ENCODE measurements around the gene PPP2R5E. TPM values are rescaled to one million over a fixed set of nuclear protein-coding genes. Genes with fewer than 3 reads are reported as not detected.

PPP2R5E gene
- total RNA-seq, 1 experiment from 2014 or later, result 45.0 TPM

GRCh38 chr14:63475761-63476160, 67.4 kb downstream of the PPP2R5E start:
- Histone ChIP-seq H3K27me3 (ENCODE audit: insufficient read depth, low read length) (no peaks in the 10 kb centered on the region), H3K79me2 (ENCODE audit: insufficient read depth, low read length) (peaks cover 79% of the 10 kb centered on the region), H3K9ac (ENCODE audit: low read length) (no peak overlapping the region), H3K9me2 (ENCODE audit: insufficient read depth) (no peaks in the 10 kb centered on the region), H3K4me2 (ENCODE audit: low read length) (no peak overlapping the region), H3K36me3 (ENCODE audit: control insufficient read depth in 1 of 2, insufficient read depth in 2 of 2, low read length in 2 of 2) (no peaks in the 10 kb centered on the region), H3K9me3 (ENCODE audit: control insufficient read depth in 1 of 2, insufficient read depth in 1 of 2, low read depth in 1 of 2, low read length in 2 of 2) (no peaks in the 10 kb centered on the region), H4K20me1 (ENCODE audit: insufficient read depth) (no peaks in the 10 kb centered on the region; the same call in 1 of the 2 replicates), H3K4me3 (replicated peaks in 1 of 2; ENCODE audit: low read depth in 1 of 2, low read length in 2 of 2) (no peak overlapping the region), H3K27ac (ENCODE audit: low read depth, low read length) (no peak overlapping the region), H2AFZ (ENCODE audit: low read depth, low read length, poor library complexity, severe bottlenecking) (no peak overlapping the region), H3K4me1 (ENCODE audit: control insufficient read depth in 1 of 2, insufficient read depth in 2 of 2, low read length in 2 of 2) (peaks cover 25 to 36% of the 10 kb centered on the region in 2 experiments)
- POLR2A ChIA-PET, result interaction anchor here (1.1 to 1.7 kb wide), 2 partner anchors 8 to 67 kb away, joined by 3 read pairs; partner anchors contain the start of gene PPP2R5E
- RAD21 ChIA-PET (ENCODE audit: low non-redundant PET in 1 of 2, low total read pairs in 2 of 2, uncharacterized antibody in 2 of 2, unreplicated experiment in 2 of 2), result no interaction called here
- ATAC-seq, result no peak
- intact Hi-C loops (cut with micrococcal nuclease), result no loop called here
- CTCF ChIA-PET, result no interaction called here
- no peak for DNase-seq (ENCODE audit: low read depth, low spot score)
- BruUV-seq (replicated peaks), result no TSS peak
- TF ChIP-seq TCF7L2 (IDR thresholded peaks at IDR 0.05; ENCODE audit: borderline replicate concordance, extremely low read depth, insufficient read depth, insufficient read length) (no peak), JUND (IDR thresholded peaks at IDR 0.05) (peak; percentile 12; the same call in 1 of the 2 replicates)

- RAD21 ChIA-PET (ENCODE audit: low non-redundant PET in 1 of 2, low total read pairs in 2 of 2, uncharacterized antibody in 2 of 2, unreplicated experiment in 2 of 2), result no interaction called here
- Histone ChIP-seq H3K79me2 (ENCODE audit: insufficient read depth, low read length) (peaks cover 79% of the 10 kb centered on the region), H2AFZ (ENCODE audit: low read depth, low read length, poor library complexity, severe bottlenecking) (no peak overlapping the region), H3K36me3 (ENCODE audit: control insufficient read depth in 1 of 2, insufficient read depth in 2 of 2, low read length in 2 of 2) (no peaks in the 10 kb centered on the region), H3K4me1 (ENCODE audit: control insufficient read depth in 1 of 2, insufficient read depth in 2 of 2, low read length in 2 of 2) (peaks cover 28 to 37% of the 10 kb centered on the region in 2 experiments), H4K20me1 (ENCODE audit: insufficient read depth) (no peaks in the 10 kb centered on the region; the same call in 1 of the 2 replicates), H3K4me2 (ENCODE audit: low read length) (no peak overlapping the region), H3K27me3 (ENCODE audit: insufficient read depth, low read length) (no peaks in the 10 kb centered on the region), H3K9me3 (ENCODE audit: control insufficient read depth in 1 of 2, insufficient read depth in 1 of 2, low read depth in 1 of 2, low read length in 2 of 2) (no peaks in the 10 kb centered on the region), H3K9ac (ENCODE audit: low read length) (no peak overlapping the region), H3K27ac (ENCODE audit: low read depth, low read length) (no peak overlapping the region), H3K9me2 (ENCODE audit: insufficient read depth) (no peaks in the 10 kb centered on the region), H3K4me3 (replicated peaks in 1 of 2; ENCODE audit: low read depth in 1 of 2, low read length in 2 of 2) (no peak overlapping the region)
- BruUV-seq (replicated peaks), result no TSS peak
- no peak for ATAC-seq
- CTCF ChIA-PET, result no interaction called here
- no peak for DNase-seq (ENCODE audit: low read depth, low spot score)
- POLR2A ChIA-PET, result interaction anchor here (0.6 kb wide), 1 partner anchor 37 kb away, joined by 5 read pairs; no protein-coding TSS in a partner anchor
- TF ChIP-seq SP1 (IDR thresholded peaks at IDR 0.05; ENCODE audit: low read depth) (no peak), SIN3A (IDR thresholded peaks at IDR 0.05; ENCODE audit: low read depth) (no peak), MAX (IDR thresholded peaks at IDR 0.05) (no peak), SRF (IDR thresholded peaks at IDR 0.05; ENCODE audit: low read depth) (no peak), JUND (IDR thresholded peaks at IDR 0.05) (no peak), YY1 (IDR thresholded peaks at IDR 0.05; ENCODE audit: extremely low read depth, insufficient replicate concordance, low read depth, low read length) (no peak), CBX3 (IDR thresholded peaks at IDR 0.05; ENCODE audit: low read depth) (no peak), TCF7L2 (IDR thresholded peaks at IDR 0.05; ENCODE audit: borderline replicate concordance, extremely low read depth, insufficient read depth, insufficient read length) (no peak), ATF3 (IDR thresholded peaks at IDR 0.05) (no peak), RAD21 (IDR thresholded peaks at IDR 0.05; ENCODE audit: low read depth) (no peak)
- intact Hi-C loops (cut with micrococcal nuclease), result no loop called here
Measured at GRCh38 chr14:63474844-63475243, 68.3 kb downstream of the PPP2R5E start.
